ENCODE results near the gene SLCO2B1.

Gene SLCO2B1

DNA sequence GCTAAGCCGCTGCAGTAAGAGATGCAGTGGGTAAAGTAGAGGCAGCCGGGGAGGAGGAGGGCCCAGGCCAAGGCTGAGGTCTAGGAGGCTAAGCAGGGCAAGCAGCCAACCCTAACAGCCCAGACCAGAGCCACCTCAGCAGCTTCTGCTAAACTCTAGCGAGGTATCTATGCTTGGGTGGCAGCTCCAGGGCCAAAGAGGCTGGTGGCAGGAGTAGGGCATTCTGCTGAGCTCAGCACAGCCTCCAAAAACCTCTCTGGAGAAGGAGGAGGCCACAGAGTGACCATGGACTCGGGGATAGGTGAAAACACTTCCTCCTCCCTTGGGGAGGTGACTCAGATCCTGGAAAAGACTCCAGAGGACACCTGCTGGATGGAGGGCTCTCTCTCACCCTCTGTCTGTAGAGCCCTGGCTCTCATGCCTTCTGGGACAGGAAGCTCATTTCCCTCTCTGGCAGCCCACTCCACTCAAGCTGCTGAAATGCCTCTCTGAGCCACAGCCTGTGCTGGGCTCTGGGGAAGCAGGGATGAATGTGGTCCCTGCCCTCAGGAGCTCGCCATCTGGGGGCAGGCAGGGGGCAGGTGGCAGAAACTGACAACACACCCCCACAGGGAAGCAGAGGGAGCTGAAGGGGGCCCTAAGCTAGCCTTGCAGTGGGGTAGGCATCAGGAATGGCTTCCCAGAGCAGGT lies 73.2 kb downstream of the SLCO2B1 start:
- no peak for DNase-seq (ENCODE audit: low read depth)

DNA sequence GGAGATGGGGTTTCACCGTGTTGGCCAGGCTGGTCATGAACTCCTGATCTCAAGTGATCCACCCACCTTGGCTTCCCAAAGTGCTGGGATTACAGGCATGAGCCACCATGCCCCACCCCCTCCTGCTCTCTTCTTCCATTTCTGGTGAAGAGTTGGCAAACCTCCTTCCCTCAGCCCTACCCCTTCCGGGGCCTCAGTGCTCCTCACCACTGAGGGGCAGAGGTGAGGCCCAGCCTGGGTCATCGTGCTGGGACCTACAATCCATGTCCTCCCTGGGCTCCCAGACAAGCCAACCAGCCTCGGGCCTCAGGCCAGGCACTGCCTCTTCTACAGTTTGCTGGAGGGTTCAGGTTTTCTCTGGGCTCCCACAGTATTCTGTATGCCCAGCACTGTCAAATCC lies 74.9 kb downstream of the SLCO2B1 start:
- DNase-seq (ENCODE audit: low read depth), result no peak

DNA sequence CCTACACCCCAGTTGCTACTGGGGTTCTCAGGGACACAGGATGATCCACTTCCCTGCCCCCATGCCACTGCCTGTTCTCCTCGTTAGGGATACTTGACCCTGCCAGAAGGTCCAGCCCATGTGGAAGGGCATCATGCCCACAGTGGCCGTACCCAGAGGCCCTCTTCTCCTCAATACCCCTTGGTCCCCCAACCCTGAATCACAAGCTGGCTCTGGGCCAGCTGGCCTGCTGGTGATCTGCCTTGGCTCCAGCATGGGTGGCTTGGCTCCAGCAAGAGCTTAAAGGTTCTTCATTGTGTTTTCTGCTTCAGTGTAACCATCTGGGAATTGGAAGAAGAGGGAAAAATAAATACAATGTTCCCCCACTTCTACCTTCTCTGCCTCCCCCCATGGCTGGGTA lies 78.6 kb downstream of the SLCO2B1 start:
- no peak for DNase-seq (ENCODE audit: low read depth)

DNA sequence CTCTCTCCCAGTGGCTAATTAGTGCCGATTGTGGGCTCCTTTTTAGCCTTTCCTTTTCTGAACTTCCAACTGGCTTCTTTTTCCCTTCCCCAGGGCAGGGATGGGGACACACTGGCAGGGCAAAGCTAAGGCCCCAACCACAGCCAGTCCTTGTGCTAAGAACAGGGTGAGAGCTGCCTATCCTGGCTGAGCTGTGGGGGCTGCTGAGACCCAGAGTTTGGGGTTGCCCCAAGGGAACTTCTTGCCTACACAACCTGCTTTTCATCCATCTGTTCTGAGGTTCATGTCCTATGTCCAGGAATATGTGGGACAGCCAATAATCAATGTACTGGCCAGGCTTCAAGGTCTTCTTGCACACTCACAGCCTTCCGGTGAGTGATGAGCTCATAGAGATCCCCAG lies 79.7 kb downstream of the SLCO2B1 start:
- no peak for DNase-seq (ENCODE audit: low read depth)

DNA sequence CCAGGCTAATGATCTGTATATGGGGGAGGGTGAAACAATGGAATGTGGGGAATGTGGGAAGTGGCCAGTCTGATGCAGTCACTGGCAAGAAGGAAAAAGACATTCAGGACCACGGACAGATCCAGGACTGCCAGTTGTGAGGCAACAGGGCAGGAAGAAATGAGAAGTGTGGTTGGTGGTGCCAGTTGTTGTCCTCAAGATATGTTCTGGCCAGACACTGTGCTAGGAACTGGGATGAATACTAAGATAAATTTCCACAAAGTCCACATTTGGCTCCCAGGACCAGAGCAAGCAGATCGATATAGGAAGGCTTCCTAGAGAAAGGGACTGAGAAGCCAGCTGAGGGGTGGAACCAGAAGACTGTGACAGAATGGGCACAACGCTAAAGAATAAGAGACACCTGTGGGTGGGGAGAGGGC lies 82.9 kb downstream of the SLCO2B1 start:
- no peak for DNase-seq (ENCODE audit: low read depth)

DNA sequence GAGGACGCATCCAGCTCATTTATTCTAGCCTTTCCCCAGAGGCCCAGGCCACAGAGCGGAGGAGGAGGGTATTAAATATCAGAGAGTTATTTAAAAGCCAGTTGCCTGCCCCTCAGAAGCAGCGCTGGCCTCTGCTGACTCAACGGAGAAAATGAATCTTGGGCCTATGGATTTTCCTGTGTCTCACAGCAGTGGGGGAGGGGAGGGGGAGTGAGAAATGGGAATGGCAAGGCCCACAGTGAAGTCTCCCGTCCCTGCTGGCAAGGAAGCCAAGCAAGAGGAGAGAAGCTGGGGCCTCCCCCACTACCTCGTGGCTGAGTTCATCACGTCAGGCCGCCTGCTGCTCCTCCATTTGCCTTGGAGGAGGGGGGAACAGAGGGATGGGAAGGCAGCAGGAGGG lies 85.2 kb downstream of the SLCO2B1 start:
- no peak for DNase-seq (ENCODE audit: low read depth)

DNA sequence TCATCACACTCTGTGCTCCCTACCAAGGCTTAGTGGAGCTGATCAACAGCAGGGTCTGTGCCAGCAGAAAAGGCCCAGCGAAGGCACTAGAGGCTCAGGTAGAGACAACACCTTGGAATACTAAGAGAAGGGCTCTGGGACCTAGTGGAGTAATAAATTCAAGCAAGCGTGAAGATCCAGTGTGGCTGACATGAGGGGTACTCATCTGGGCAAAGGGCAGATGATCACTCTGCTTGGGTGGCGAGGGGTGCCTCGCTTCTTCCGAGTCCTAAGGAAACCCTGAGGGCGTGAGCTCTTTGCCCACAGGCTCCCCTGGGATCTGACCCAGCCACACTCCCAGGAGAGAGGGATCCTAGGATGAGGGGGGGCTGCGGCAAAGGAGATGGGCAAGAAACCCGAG lies 86.1 kb downstream of the SLCO2B1 start:
- no peak for DNase-seq (ENCODE audit: low read depth)

DNA sequence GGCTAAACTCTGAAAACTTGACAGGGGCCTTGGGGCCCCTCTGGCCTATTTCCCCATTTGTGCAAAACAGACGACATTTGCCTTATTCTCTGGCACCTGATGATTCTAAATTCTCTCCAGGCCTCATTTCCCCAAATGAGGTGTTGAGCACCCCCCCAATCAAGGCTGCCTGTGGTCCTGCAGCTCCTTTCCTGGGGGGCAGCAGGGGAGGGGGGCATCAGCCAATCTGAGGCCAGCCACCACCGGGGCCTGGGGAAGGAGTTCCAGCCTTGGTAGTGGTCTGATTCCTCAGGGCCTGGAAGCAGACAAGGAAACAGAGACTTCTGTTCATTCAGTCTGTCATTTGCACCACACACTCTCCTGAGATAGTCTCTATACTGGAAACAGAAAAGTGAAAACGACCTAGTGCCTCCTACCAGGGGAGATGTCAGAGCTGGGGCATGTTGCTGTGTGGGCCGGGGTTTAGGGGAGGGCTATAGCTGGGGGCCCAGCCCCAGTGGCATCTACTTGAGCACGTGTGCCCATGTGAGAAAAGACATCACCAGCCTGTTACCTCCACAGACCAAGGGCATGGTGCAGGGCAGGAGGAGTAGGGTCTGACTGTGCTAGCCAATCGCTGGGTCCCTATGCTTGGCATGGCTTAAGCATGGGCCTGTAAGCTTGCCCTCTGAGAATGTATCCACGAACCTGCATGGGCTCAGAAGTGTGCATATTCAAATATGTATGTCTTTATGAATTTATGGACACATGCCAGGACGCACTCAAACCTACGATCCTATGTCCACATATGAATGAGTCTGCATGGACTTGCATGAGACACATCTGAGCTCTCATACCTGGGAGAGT lies 87.9 kb downstream of the SLCO2B1 start:
- DNase-seq (ENCODE audit: low read depth), result no peak

DNA sequence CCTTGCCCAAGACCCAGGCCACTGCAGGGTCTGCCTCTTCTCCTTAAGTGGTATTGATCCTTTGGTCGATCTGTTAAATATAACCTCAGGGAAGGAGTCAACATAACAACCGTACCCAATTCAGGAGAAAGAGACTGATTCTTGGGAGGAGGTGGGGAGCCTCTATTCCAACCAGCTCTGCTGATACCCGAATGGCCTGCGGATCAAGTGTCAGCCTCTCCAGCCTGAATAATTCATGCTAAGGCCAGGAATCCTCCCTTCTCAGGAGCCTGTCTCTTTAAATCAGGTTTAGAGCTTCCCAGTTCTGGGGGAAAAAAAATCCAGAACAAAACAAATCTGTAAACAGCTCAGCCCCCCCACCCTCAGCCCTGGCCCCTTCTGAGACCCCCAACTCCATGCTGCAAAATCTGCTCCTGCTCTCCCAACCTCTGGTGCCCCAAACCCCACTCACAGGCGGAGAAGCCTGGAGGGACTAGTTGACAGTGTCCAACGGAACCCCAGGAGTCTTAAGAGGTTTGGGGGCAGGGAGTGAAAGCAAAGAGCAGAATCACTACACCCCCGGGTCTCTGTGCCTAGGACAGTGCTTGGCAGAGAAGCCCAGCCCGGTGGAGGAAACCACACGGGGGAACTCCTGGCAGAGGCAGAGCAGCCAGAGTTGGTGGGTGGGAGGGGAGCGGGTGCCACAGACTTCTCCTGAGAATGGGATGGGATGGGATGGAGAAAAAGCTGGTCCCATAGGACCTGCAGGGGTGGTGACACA lies 88.8 kb downstream of the SLCO2B1 start:
- no peak for DNase-seq (ENCODE audit: low read depth)

DNA sequence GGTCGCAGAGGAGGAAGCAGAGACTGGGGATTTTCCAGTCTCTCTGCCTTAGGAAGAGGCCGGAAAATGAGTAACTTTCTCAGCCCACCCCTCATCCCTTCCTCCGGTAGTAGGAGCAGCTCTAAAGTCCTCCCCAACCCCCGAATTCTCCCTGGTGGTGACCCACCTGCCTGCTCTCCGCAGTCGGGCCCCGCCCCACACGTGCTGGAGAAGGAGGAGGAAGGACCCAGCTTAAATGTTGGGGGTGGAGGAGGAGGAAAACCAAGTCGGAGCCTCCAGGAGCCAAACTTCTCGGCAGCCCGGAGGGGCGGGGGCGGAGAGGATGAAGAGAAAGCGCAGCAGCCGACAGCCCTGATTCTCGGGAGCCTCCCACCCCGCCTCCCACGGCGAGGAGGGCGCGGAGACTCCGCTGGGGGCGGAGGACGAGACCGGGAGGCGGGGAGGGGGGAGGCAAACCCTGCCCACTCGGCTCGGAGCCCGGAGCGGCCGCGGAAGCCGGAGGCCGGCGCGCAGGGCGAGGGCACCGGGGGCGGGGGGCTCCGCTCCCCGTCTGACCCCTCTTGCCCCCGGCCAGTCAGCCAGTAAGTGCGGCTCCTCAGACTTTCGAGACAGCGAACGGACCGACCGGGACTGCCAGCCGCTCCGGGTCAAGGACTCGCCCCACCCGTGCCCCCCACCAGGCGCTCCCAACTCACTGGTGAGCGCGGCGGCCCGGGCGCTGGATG lies 89.6 kb downstream of the SLCO2B1 start, which contains the start of gene TPBGL:
TPBGL (plus strand) TSS at position 464 of the 725 bp plus-strand sequence. CDS start 276 bp downstream, outside the sequence.
- DNase-seq (ENCODE audit: low read depth), result no peak

DNA sequence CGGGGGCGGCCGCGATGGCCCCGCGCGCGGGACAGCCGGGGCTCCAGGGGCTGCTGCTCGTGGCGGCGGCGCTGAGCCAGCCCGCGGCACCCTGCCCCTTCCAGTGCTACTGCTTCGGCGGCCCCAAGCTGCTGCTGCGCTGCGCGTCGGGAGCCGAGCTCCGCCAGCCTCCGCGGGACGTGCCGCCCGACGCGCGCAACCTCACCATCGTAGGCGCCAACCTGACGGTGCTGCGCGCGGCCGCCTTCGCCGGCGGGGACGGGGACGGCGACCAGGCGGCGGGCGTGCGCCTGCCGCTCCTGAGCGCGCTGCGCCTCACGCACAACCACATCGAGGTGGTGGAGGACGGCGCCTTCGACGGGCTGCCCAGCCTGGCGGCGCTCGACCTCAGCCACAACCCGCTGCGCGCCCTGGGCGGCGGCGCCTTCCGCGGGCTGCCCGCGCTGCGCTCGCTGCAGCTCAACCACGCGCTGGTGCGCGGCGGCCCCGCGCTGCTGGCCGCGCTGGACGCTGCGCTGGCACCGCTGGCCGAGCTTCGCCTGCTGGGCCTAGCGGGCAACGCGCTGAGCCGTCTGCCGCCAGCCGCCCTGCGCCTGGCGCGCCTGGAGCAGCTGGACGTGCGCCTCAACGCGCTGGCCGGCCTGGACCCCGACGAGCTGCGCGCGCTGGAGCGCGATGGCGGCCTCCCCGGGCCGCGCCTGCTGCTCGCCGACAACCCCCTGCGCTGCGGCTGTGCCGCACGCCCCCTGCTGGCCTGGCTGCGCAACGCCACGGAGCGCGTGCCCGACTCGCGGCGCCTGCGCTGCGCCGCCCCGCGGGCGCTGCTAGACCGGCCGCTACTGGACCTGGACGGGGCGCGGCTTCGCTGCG lies 90.4 kb downstream of the SLCO2B1 start:
- peak; percentile 69 for DNase-seq (ENCODE audit: low read depth)

DNA sequence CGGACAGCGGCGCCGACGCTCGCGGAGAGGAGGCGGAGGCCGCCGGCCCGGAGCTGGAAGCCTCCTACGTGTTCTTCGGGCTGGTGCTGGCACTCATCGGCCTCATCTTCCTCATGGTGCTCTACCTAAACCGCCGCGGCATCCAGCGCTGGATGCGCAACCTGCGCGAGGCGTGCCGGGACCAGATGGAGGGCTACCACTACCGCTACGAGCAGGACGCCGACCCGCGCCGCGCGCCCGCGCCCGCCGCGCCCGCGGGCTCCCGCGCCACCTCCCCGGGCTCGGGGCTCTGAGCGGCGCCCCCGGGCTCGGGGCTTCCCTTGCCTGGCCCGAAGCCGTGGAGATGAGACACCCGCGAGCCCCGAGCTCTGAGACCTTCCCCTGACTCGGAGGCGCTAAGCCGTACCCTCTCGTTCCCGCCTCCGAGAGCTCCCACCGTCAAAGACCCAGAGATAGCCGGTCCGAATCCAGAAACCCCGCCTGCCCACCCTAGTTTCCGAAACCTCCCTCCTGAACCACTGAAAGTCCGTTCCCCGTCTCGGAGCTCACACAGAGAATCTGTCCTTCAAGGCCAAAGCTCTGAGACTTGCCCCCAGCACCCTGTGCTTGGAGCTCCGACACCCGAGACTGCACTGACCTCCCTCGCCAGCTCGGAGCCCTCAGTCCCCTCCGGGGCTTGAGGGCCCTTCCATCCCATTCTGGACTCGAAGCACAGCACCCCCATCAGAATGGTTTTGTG lies 91.2 kb downstream of the SLCO2B1 start:
- no peak for DNase-seq (ENCODE audit: low read depth)

DNA sequence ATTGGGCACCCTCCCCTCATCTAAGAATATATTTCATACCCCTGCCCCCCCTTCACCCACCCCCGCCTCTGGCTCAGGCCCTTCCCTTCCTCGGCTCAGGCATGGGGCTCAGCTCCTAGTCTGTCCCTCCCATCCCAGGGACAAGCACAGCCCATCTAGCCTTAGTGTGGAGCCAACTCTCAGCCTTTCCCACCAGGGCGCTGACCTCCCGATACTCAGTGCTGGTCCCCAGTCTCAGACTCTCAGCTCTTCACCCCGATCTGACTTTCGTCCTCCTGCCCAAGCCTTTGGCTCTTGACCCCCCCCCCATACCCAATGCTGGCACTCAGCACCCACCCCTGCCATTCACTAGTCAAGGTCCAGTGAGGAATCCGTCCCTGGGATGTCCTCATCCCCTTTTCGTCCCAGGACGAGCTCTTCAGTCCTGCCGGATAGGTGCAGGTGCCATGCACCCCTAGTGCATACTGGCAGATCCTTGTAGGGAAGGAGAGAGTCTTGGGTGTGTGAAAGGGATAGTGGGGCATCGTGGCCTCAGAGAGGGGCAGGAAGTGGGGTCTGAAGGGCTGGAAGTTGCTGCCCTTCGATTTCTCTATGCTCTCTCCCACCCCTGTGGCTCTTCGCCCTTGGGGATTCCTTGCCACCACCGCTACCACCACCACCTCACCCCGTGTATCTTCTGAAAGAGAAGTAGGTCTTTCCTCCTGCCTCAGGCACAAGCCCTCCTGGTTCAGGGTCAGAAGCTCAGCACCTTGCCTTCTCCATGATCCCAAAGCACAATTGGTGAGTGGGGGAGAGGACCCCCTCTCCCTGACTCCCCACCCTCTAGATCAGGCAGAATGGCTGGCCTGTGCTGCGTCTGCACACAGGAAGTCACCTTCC lies 92.1 kb downstream of the SLCO2B1 start:
- DNase-seq (ENCODE audit: low read depth), result no peak

DNA sequence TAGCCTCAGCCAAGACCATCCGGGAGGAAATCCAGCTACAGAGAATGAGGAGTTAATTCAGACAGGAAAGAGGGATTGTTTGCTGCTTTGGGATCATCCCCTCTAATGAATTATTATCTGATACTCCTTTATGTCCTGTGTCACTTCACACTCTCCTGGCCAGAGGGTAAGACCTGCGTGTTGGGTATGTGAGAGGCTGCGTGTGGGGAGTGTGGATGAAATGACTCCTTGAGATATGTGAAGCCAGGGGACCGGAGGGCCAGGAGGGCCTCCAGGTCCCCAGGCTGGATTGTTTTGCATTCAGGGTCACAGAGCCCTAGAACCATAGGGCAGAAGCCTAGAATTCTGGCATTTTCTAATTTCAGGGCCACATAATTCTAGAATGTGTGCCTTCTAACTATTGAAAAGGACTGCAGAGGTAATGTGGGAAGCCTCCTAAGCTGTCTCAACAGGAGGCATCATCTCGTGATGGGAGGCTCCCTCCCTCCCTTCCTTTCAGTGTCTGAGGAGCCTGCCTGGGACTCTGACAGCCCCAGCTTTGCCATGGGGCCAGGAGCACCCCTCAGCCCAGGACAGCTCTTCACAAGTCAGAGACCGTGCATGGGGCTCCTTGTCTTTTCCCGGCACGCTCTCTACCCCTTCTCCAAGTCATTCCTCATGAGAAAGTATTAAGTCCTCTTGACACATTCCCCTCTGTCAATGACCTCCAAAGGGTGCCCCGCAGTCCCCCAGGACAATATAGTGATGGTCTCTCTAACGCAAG lies 93.3 kb downstream of the SLCO2B1 start:
- no peak for DNase-seq (ENCODE audit: low read depth)

DNA sequence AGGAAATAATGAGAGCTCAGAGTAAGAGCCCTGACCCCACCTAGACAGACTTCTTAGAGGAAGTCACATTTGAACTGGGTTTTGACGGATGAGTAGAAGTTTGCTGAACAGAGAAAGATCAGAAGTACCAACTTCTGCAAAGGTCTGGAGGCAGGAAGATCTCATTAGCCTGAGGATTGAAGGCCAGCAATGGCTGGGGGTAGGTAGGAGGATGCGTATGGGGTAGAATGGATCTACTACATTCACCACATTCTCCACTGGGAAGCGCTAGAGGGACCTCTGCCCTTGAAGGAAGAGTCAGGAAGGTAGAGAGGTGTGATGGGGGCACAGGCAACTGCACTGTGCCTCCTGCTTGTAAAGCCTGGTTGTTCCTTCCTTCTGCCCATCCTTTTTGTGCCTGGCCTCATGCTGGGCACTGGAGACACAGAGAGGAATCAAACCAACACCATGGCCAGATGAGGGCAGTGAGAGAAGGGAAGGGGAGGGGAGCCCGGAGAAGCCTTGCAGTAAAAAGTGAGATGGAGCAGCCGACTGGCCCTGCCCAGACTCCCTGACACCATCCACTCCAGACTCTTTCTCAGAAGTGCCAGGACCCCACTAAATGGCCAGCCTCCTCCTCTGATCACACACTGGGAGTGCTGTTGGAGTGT lies 94.6 kb downstream of the SLCO2B1 start:
- DNase-seq (ENCODE audit: low read depth), result no peak

DNA sequence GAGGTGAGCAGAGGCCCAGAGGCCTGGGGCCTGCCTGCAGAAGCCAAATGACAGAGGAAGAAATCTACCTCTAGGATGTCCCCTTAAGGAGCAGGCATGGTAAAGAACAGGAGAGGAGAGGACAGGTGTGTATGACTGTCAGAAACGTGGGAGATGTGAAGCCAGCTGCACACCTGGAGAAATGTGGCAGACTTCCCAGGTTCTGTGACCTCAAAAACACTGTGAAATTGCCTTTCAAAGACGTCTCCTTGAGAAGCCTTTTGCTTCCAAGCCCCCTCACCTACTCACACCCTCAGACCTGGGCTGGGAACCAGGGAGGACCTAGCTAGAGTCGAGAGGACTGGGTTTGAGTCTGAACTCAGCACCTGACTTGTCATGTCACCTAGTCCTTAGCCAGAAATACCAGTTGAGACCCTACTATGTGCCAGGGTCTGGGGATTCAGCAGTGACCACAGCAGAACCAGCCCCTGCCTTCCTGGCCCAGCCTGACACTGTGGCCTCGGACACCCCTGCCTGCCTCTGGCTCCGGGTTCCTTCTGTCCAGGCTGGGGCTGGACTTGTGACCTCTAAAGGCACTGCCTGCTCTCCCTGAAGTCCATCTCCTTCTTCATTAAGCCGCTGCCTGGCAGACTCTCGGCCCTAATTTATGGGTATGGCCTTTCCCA lies 95.2 kb downstream of the SLCO2B1 start:
- no peak for DNase-seq (ENCODE audit: low read depth)

DNA sequence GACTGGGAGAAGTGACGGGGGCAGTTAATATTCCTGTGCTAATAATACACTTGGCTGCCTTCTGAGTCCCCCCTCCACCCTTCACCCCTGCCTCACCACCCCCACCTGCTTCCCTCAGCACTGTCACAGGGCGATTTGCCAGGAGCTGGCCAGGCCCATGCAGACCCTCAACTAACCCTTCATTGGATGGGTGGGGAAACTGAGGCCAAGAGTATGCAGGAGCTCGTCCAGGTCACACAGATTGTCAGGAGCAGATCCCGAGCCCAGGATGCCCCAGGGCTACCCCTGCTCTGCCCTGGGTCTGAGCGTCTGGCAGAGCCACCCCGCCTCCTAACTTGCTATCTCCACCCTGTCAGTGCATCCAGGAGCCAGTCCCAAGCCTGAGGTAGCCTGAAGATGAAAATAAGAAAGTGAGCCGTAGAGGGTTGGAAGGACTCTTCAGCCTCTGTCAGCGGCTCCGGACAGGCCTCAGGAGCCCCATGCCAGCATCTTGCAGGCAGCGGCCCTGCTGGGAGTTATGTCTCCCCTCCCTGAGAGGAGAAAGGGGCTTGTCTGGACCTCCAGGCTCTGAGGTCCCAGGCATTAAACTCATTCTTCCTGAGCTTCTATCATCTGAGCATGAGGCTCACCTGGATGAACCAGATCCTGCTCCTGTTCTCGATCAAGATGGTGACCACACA lies 95.9 kb downstream of the SLCO2B1 start:
- no peak for DNase-seq (ENCODE audit: low read depth)
